Upper lobe of left lung (tissue), 6 donors: ENCODE measurements around the gene ACVRL1. TPM values are rescaled to one million over a fixed set of nuclear protein-coding genes. Genes with fewer than 3 reads are reported as not detected.

Experiments
- ATAC-seq, 2 donors: fragments of 200-7000 bp; cut with Tn5 transposase; one replicate each; pipeline ENCODE4 v1.9.1; 2022; ENCODE audit warnings: mild to moderate bottlenecking in 2 of 2, moderate library complexity in 2 of 2; ENCODE audit not compliant: low FRiP score in 2 of 2
- DNase-seq, 2 donors: peaks; one replicate each; pipeline ENCODE4 v3.0.0-alpha.2; 2019 to 2020
- H3K27ac ChIP-seq, 4 donors: fragments of 200-600 bp; sonication (generic); one replicate each; pipeline ENCODE4 v1.5.1; 2016 to 2019
- H3K27me3 ChIP-seq, 4 donors: fragments of 200-600 bp; sonication (generic); one replicate each; pipeline ENCODE4 v1.5.1; 2017 to 2019
- H3K36me3 ChIP-seq, 4 donors: fragments of 200-600 bp; sonication (generic); one replicate each; pipeline ENCODE4 v1.5.1; 2016 to 2019
- H3K4me1 ChIP-seq, 4 donors: fragments of 200-600 bp; sonication (generic); one replicate each; pipeline ENCODE4 v1.5.1; 2018 to 2019
- H3K4me3 ChIP-seq, 4 donors: fragments of 200-600 bp; sonication (generic); one replicate each; pipeline ENCODE4 v1.5.1; 2017 to 2019; ENCODE audit warnings: mild to moderate bottlenecking in 2 of 4, moderate library complexity in 1 of 4
- H3K9me3 ChIP-seq, 4 donors: fragments of 200-600 bp; sonication (generic); one replicate each; pipeline ENCODE4 v1.5.1; 2018 to 2019
- CTCF ChIP-seq, 6 experiments: fragments of 450-650 bp in 4 of 6; fragments of 200-600 bp in 2 of 6; sonication (generic) in 2 of 6; IDR thresholded peaks; one replicate each; pipeline ENCODE4 v1.5.1; 2016 to 2019; ENCODE audit warnings: antibody characterized with exemption in 6 of 6
- EP300 ChIP-seq, 4 donors: sonication (generic); formaldehyde crosslinking; IDR thresholded peaks; one replicate each; pipeline ENCODE4 v1.5.1; 2017; ENCODE audit warnings: antibody characterized with exemption in 4 of 4, control low read depth in 2 of 4
- POLR2A ChIP-seq, 4 donors: fragments of 450-650 bp; IDR thresholded peaks; one replicate each; pipeline ENCODE4 v1.5.1; 2016 to 2017; ENCODE audit warnings: antibody characterized with exemption in 4 of 4, mild to moderate bottlenecking in 2 of 4
- POLR2AphosphoS5 ChIP-seq, 2 donors: sonication (generic); formaldehyde crosslinking; IDR thresholded peaks; one replicate each; pipeline ENCODE4 v1.5.1; 2017; ENCODE audit warnings: antibody characterized with exemption in 2 of 2
- whole genome bisulfite sequencing, 2 donors: methylation state at CpG; one replicate each; pipeline ENCODE4 v1.1.5; 2017 to 2018; 5-methylcytosine and 5-hydroxymethylcytosine counted together
- total RNA-seq, 6 donors: library from RNA; depleted of rRNA in 4 of 6; stranded (reverse); fragments of >200 nt in 4 of 6; gene quantifications; one replicate each; pipeline versions ENCODE4 v1.1.0 to v1.2.1, GENCODE V29; 2016 to 2021
- donor health status: DM: no; HTN: no; CAD: no; lungs with moderate emphysema.
- donor health status: DM: no; HTN: yes; CAD: no; lungs with severe emphysema.

ACVRL1 gene
- total RNA-seq, 6 donors from 2014 or later, result 62.9 to 265 (median 180) TPM

- H3K36me3 ChIP-seq, result no peaks in the 10 kb centered on the region
- 71 to 74% methylated on average over 6 of the region's 6 CpGs for WGBS, 2 donors
- no peak for TF ChIP-seq EP300 (IDR thresholded peaks at IDR 0.05)
- TF ChIP-seq POLR2AphosphoS5 (IDR thresholded peaks at IDR 0.05), result no peak
- TF ChIP-seq CTCF (IDR thresholded peaks at IDR 0.05), result no peak
- no peak for TF ChIP-seq POLR2A (IDR thresholded peaks at IDR 0.05)
- ATAC-seq (no peak), DNase-seq (no peak)
- H3K4me3 ChIP-seq, result no peak overlapping the region
- peak overlapping the region in 1 of 4 donors; percentile 52 for H3K27ac ChIP-seq
- no peaks in the 10 kb centered on the region for H3K9me3 ChIP-seq
- H3K4me1 ChIP-seq, result peaks cover 17 to 39% (median 26%) of the 10 kb centered on the region in 4 donors
- H3K27me3 ChIP-seq, result no peaks in the 10 kb centered on the region
Observed at GRCh38 chr12:51893786-51894185, 13.5 kb upstream of the ACVRL1 start.

- no peak for DNase-seq
- Histone ChIP-seq H3K27me3 (no peaks in the 10 kb centered on the region), H3K36me3 (no peaks in the 10 kb centered on the region), H3K27ac (peak overlapping the region; percentile 77 to 89 (median 81)), H3K4me1 (peaks cover 19 to 39% (median 29%) of the 10 kb centered on the region in 4 donors), H3K9me3 (no peaks in the 10 kb centered on the region), H3K4me3 (no peak overlapping the region)
- 80 to 83% methylated on average over 7 to 8 of the region's 8 CpGs for WGBS, 2 donors
- TF ChIP-seq POLR2A (IDR thresholded peaks at IDR 0.05) (no peak), CTCF (IDR thresholded peaks at IDR 0.05) (no peak), EP300 (IDR thresholded peaks at IDR 0.05) (no peak), POLR2AphosphoS5 (IDR thresholded peaks at IDR 0.05) (no peak)
- ATAC-seq, result peak in 1 of 2 donors; percentile 41
Observed at GRCh38 chr12:51895378-51896135, 11.7 kb upstream of the ACVRL1 start.

- ATAC-seq (no peak), DNase-seq (no peak)
- H3K4me3 ChIP-seq, result no peak overlapping the region
- peaks cover 19 to 39% (median 29%) of the 10 kb centered on the region in 4 donors for H3K4me1 ChIP-seq
- H3K27ac ChIP-seq, result peak overlapping the region; percentile 77 to 89 (median 81)
- H3K9me3 ChIP-seq, result no peaks in the 10 kb centered on the region
- TF ChIP-seq POLR2AphosphoS5 (IDR thresholded peaks at IDR 0.05) (no peak), CTCF (IDR thresholded peaks at IDR 0.05) (no peak), POLR2A (IDR thresholded peaks at IDR 0.05) (no peak), EP300 (IDR thresholded peaks at IDR 0.05) (no peak)
- no peaks in the 10 kb centered on the region for H3K36me3 ChIP-seq
- 48% methylated on average over 2 to 3 of the region's 3 CpGs for WGBS, 2 donors
- H3K27me3 ChIP-seq, result no peaks in the 10 kb centered on the region
Observed at GRCh38 chr12:51896236-51896635, 11.1 kb upstream of the ACVRL1 start.

- H3K36me3 ChIP-seq, result no peaks in the 10 kb centered on the region
Observed at GRCh38 chr12:51897181-51897580, 10.1 kb upstream of the ACVRL1 start.

More at GRCh38 chr12:51897181-51897580, 10.1 kb upstream of the ACVRL1 start:
- TF ChIP-seq POLR2AphosphoS5 (IDR thresholded peaks at IDR 0.05), result peak; percentile 22 to 59
- TF ChIP-seq CTCF (IDR thresholded peaks at IDR 0.05), result no peak
- peak in 2 of 4 donors; percentile 40 to 56 for TF ChIP-seq EP300 (IDR thresholded peaks at IDR 0.05)
- TF ChIP-seq POLR2A (IDR thresholded peaks at IDR 0.05), result peak in 1 of 4 donors; percentile 20
- Histone ChIP-seq H3K27ac (peak overlapping the region; percentile 77 to 89 (median 81)), H3K4me3 (no peak overlapping the region), H3K27me3 (no peaks in the 10 kb centered on the region), H3K4me1 (peaks cover 19 to 39% (median 29%) of the 10 kb centered on the region in 4 donors), H3K9me3 (no peaks in the 10 kb centered on the region)
- 81 to 84% methylated on average over 3 to 8 of the region's 8 CpGs for WGBS, 2 donors
- ATAC-seq (peak in 1 of 2 donors; percentile 28), DNase-seq (no peak)
